H1 (cell line): ENCODE data around the gene PDX1. TPM values are rescaled to one million over a fixed set of nuclear protein-coding genes. Genes with fewer than 3 reads are reported as not detected.

Experiments used
- CTCF ChIA-PET: fragments of 300-600 bp; sonication (Branson Sonifier 250); formaldehyde crosslinking; loops from one replicate; lab custom pipeline; 2021; ENCODE audit not compliant: partially characterized antibody; lab: Charles Lee
- POLR2A ChIA-PET: fragments of 300-600 bp; sonication (Branson Sonifier 250); formaldehyde crosslinking; loops from one replicate; lab custom pipeline; 2021; ENCODE audit warnings: inconsistent platforms; ENCODE audit not compliant: partially characterized antibody; lab: Charles Lee
- DNase-seq, 2 experiments: peaks; one replicate each; pipeline versions ENCODE4 v3.0.0 to v3.0.0-alpha.2; 2010 to 2022; ENCODE audit warnings: low spot score in 2 of 2, low read depth in 1 of 2, mixed read lengths in 1 of 2
- FAIRE-seq: peaks from 2 replicates; lab custom pipeline; 2011; peaks lifted over from hg19 to GRCh38; lab: Jason Lieb, UNC
- H2AFZ ChIP-seq: 2 replicates; pipeline ENCODE4 v1.8.1; 2012; ENCODE audit warnings: low read length, inconsistent platforms
- H2AK5ac ChIP-seq: 2 replicates; pipeline ENCODE4 v1.6.1; 2013; ENCODE audit warnings: low read depth, low read length
- H2BK120ac ChIP-seq: replicated peaks from 2 replicates; pipeline ENCODE3; 2013; ENCODE audit warnings: low read depth, low read length, inconsistent platforms
- H2BK12ac ChIP-seq: 2 replicates; pipeline ENCODE4 v1.6.1; 2013; ENCODE audit warnings: low read depth, low read length
- H2BK15ac ChIP-seq: 2 replicates; pipeline ENCODE4 v1.6.1; 2013; ENCODE audit warnings: low read length
- H2BK20ac ChIP-seq: 2 replicates; pipeline ENCODE4 v1.6.1; 2013; ENCODE audit warnings: low read length
- H2BK5ac ChIP-seq: 2 replicates; pipeline ENCODE4 v1.6.1; 2013; ENCODE audit warnings: low read depth, low read length
- H3K14ac ChIP-seq: 2 replicates; pipeline ENCODE4 v1.6.1; 2013; ENCODE audit warnings: inconsistent platforms; ENCODE audit not compliant: insufficient read length
- H3K18ac ChIP-seq: 2 replicates; pipeline ENCODE4 v1.6.1; 2013; ENCODE audit warnings: low read length; ENCODE audit errors: extremely low read depth
- H3K23ac ChIP-seq: 2 replicates; pipeline ENCODE4 v1.6.1; 2013; ENCODE audit warnings: inconsistent platforms; ENCODE audit not compliant: insufficient read length
- H3K23me2 ChIP-seq: 2 replicates; pipeline ENCODE4 v1.6.1; 2013; ENCODE audit warnings: low read depth, low read length
- H3K27ac ChIP-seq: 2 replicates; pipeline ENCODE4 v1.6.1; 2011; ENCODE audit warnings: low read depth, low read length, inconsistent platforms
- H3K27me3 ChIP-seq, 4 experiments: replicated peaks in 1 of 4; 1 replicate in 1 of 4; 2 replicates in 3 of 4; pipeline versions ENCODE4 v1.6.1 to v1.8.1; 2011 to 2013; ENCODE audit warnings: low read length in 3 of 4, mild to moderate bottlenecking in 3 of 4, inconsistent platforms in 2 of 4, mixed read lengths in 2 of 4, moderate library complexity in 1 of 4; ENCODE audit not compliant: control insufficient read depth in 3 of 4, insufficient read depth in 3 of 4; ENCODE audit errors: extremely low read depth in 1 of 4
- H3K36me3 ChIP-seq, 4 experiments: 2 replicates each; pipeline versions ENCODE4 v1.6.1 to v1.8.1; 2011 to 2013; ENCODE audit warnings: mild to moderate bottlenecking in 4 of 4, low read length in 3 of 4, moderate library complexity in 2 of 4, control low read depth in 1 of 4, inconsistent platforms in 1 of 4; ENCODE audit not compliant: insufficient read depth in 4 of 4, control insufficient read depth in 2 of 4
- H3K4ac ChIP-seq: replicated peaks from 2 replicates; pipeline ENCODE3; 2013; ENCODE audit warnings: low read length, low read depth, mixed read lengths, inconsistent platforms; ENCODE audit not compliant: insufficient read length
- H3K4me1 ChIP-seq, 4 experiments: replicated peaks in 1 of 4; 1 replicate in 1 of 4; 2 replicates in 3 of 4; pipeline versions ENCODE4 v1.6.1 to v1.8.1; 2011 to 2013; ENCODE audit warnings: low read length in 3 of 4, inconsistent platforms in 2 of 4, mixed read lengths in 1 of 4; ENCODE audit not compliant: insufficient read depth in 4 of 4, control insufficient read depth in 3 of 4
- H3K4me2 ChIP-seq, 2 experiments: 2 replicates each; pipeline versions ENCODE4 v1.6.1 to v1.8.1; 2011 to 2013; ENCODE audit warnings: low read depth in 2 of 2, low read length in 2 of 2, control low read depth in 1 of 2, inconsistent platforms in 1 of 2, mild to moderate bottlenecking in 1 of 2; ENCODE audit not compliant: insufficient read depth in 1 of 2
- H3K4me3 ChIP-seq, 4 experiments: fragments of 200-600, 300-600 bp in 1 of 4; sonication (generic), shearing (Covaris generic), sonication (Bioruptor Twin) in 1 of 4; 2 replicates each; pipeline versions ENCODE4 v1.5.1 to v1.8.1; 2011 to 2016; ENCODE audit warnings: low read length in 4 of 4, low read depth in 3 of 4, control low read depth in 2 of 4, inconsistent platforms in 2 of 4, mild to moderate bottlenecking in 2 of 4, mixed read lengths in 1 of 4, moderate library complexity in 1 of 4; ENCODE audit not compliant: insufficient read depth in 2 of 4; ENCODE audit errors: extremely low read depth in 1 of 4
- H3K56ac ChIP-seq: replicated peaks from 2 replicates; pipeline ENCODE3; 2013; ENCODE audit warnings: low read depth, mild to moderate bottlenecking, mixed read lengths, low read length, inconsistent platforms; ENCODE audit not compliant: insufficient read length
- H3K79me1 ChIP-seq: 2 replicates; pipeline ENCODE4 v1.6.1; 2013; ENCODE audit warnings: low read depth, low read length, control low read depth
- H3K79me2 ChIP-seq, 2 experiments: 2 replicates each; pipeline versions ENCODE4 v1.6.1 to v1.8.1; 2012 to 2013; ENCODE audit warnings: low read length in 2 of 2, mild to moderate bottlenecking in 2 of 2, inconsistent platforms in 1 of 2; ENCODE audit not compliant: insufficient read depth in 2 of 2, control insufficient read depth in 1 of 2
- H3K9ac ChIP-seq, 4 experiments: replicated peaks in 1 of 4; 1 replicate in 1 of 4; 2 replicates in 3 of 4; pipeline versions ENCODE4 v1.6.1 to v1.8.1; 2011 to 2013; ENCODE audit warnings: low read depth in 3 of 4, low read length in 3 of 4, control low read depth in 2 of 4, mild to moderate bottlenecking in 2 of 4, moderate library complexity in 2 of 4, inconsistent platforms in 1 of 4; ENCODE audit errors: extremely low read depth in 1 of 4
- H3K9me3 ChIP-seq, 2 experiments: 2 replicates each; pipeline versions ENCODE4 v1.6.1 to v1.8.1; 2012 to 2013; ENCODE audit warnings: mild to moderate bottlenecking in 2 of 2, moderate library complexity in 2 of 2, control low read depth in 1 of 2, inconsistent platforms in 1 of 2, low read depth in 1 of 2, low read length in 1 of 2, mixed read lengths in 1 of 2; ENCODE audit not compliant: insufficient read depth in 2 of 2
- H4K20me1 ChIP-seq, 2 experiments: replicated peaks in 1 of 2; 2 replicates each; pipeline versions ENCODE3 to v1.8.1; 2011 to 2013; ENCODE audit warnings: inconsistent platforms in 2 of 2, low read length in 2 of 2, mild to moderate bottlenecking in 1 of 2; ENCODE audit not compliant: insufficient read depth in 2 of 2, control insufficient read depth in 1 of 2
- H4K5ac ChIP-seq: 2 replicates; pipeline ENCODE4 v1.6.1; 2013; ENCODE audit warnings: low read length, low read depth, mixed read lengths, inconsistent platforms; ENCODE audit not compliant: insufficient read length
- H4K8ac ChIP-seq: 2 replicates; pipeline ENCODE4 v1.8.0; 2013; ENCODE audit warnings: mild to moderate bottlenecking, moderate library complexity, low read length, inconsistent platforms; ENCODE audit not compliant: insufficient read depth; ENCODE audit errors: extremely low read depth
- H4K91ac ChIP-seq: replicated peaks from 2 replicates; pipeline ENCODE3; 2013; ENCODE audit warnings: low read length, mixed read lengths, inconsistent platforms; ENCODE audit not compliant: insufficient read length
- CHD2 ChIP-seq: IDR thresholded peaks from 2 replicates; pipeline ENCODE4 v1.6.1; 2012; ENCODE audit warnings: low read length, improper control_type of control experiment
- CTBP2 ChIP-seq: IDR thresholded peaks from 2 replicates; pipeline ENCODE4 v1.7.0; 2011; ENCODE audit warnings: borderline replicate concordance, mild to moderate bottlenecking, moderate library complexity, mixed read lengths, low read length; ENCODE audit not compliant: insufficient read depth, insufficient read length
- EZH2 ChIP-seq: fragments of 200-600 bp; sonication (generic); IDR thresholded peaks from 2 replicates; pipeline ENCODE4 v1.7.1; 2012; ENCODE audit warnings: low read depth, mild to moderate bottlenecking, moderate library complexity, low read length, inconsistent platforms; ENCODE audit not compliant: severe bottlenecking
- RNF2 ChIP-seq: fragments of 200-900, 300-1000 bp; sonication (generic); IDR thresholded peaks from 2 replicates; pipeline ENCODE4 v1.7.1; 2016; ENCODE audit warnings: borderline replicate concordance, low read depth, mild to moderate bottlenecking, antibody characterized with exemption, low read length; ENCODE audit not compliant: poor library complexity, severe bottlenecking; ENCODE audit errors: missing control alignments
- SP2 ChIP-seq: IDR thresholded peaks from 2 replicates; pipeline ENCODE4 v1.6.1; 2012; ENCODE audit warnings: mild to moderate bottlenecking, low read length, inconsistent platforms
- SUZ12 ChIP-seq: fragments of 200-600 bp; sonication (generic); IDR thresholded peaks from 2 replicates; pipeline ENCODE4 v1.6.1; 2012; ENCODE audit warnings: mild to moderate bottlenecking, inconsistent platforms, low read length, moderate library complexity, mixed read lengths
- WGBS, 2 experiments: shearing (Covaris generic) in 1 of 2; methylation state at CpG; one replicate each; pipeline versions ENCODE4 v1.1.6 to v1.1.7; 2013 to 2015; ENCODE audit warnings: low lambda C conversion rate in 2 of 2, mixed read lengths in 2 of 2, inconsistent platforms in 1 of 2, low coverage in 1 of 2, missing lambda C conversion rate in 1 of 2; ENCODE audit not compliant: insufficient replicate concordance in 2 of 2, insufficient coverage in 1 of 2, insufficient read length in 1 of 2; ENCODE audit errors: extremely low coverage in 1 of 2, missing lambda C conversion rate in 1 of 2; 5-methylcytosine and 5-hydroxymethylcytosine counted together
- polyA plus RNA-seq, 7 experiments: library from polyadenylated mRNA; depleted of rRNA in 3 of 7; stranded (reverse) in 5 of 7; unstranded in 2 of 7; fragments of >200 nt in 5 of 7; fragments of 200-250 nt in 2 of 7; gene quantifications; 1 replicate in 5 of 7; 2 replicates in 1 of 7; 4 replicates in 1 of 7; pipeline versions ENCODE4 v1.2.1 to v1.2.3, GENCODE V29; 2011 to 2013; ENCODE audit warnings: missing spikeins in 2 of 7, mixed read lengths in 2 of 7
- total RNA-seq: library from RNA; stranded (reverse); fragmentation: NEBNext Ultra II Directional; extraction: Animal tissue kit (Norgen Biotek cat#: 25700); gene quantifications from 2 replicates; pipeline ENCODE4 v1.2.1, GENCODE V29; 2021

The PDX1 gene
- total and polyA plus RNA-seq, 2 of the 8 experiments (the other 6 are each of a cell fraction or from before 2014, with no cell fraction given) = not detected

DNA sequence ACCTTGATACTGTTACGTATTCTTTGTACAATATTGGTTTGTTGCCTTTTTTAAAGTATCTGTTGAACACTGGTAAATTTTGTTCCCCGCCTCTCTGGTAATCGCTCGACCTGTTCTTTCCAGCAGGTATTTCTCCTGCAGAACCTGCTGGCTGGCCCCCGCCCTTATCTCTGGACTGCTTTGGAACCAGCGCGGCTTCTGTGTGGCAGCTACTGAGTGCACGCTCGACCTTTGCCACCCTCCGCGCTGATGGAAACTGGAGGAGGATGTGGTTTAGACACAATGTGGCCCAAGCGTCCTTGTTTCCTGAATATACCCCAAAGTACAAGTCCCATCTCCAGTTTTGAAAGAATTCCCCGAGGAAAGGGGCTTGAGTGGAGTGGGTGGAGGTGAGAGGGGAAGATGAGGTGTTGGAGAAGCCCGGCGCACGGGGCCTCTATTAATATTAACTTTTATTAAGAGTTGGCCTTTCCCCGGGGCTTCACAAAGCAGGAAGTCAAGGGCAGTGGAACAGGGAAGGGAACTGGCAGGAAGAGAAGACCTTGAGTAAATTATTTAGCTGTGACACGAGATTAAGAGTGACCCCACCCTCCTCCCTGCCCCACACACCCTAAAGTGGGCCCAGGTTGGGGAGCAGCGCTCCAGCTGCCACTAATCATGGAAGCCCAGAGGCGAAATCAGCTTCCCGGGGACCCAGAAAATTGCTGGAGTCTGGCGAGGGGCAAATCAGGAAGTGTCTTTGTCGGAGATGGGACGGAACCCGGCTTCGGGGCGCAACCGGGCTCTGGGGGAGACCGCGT lies 33.3 kb downstream of the PDX1 start:
- H2AK5ac ChIP-seq = no peak overlapping the region
- H3K18ac ChIP-seq = no peak overlapping the region
- no peak overlapping the region for H4K8ac ChIP-seq
- H3K14ac ChIP-seq = no peak overlapping the region
- H3K27ac ChIP-seq = no peak overlapping the region
- peaks cover 1% of the 10 kb centered on the region; the same call in 1 of the 2 replicates for H3K23me2 ChIP-seq
- no peak for TF ChIP-seq CTBP2
- peak; percentile 83; the same call in 1 of the 2 replicates for TF ChIP-seq SUZ12
- no peak for TF ChIP-seq SP2
- peak; percentile 79 for TF ChIP-seq RNF2
- peak; percentile 72 for TF ChIP-seq EZH2
- no peak for TF ChIP-seq CHD2
- TF ChIP-seq, all 59 proteins: peak for 3
- Histone ChIP-seq H2AFZ (no peak overlapping the region), H3K23ac (no peak overlapping the region), H2BK20ac (no peak overlapping the region), H4K20me1 (peaks cover 6 to 10% of the 10 kb centered on the region in 2 experiments), H3K36me3 (no peaks in the 10 kb centered on the region; a peak in 1 of 8 replicates), H4K91ac (no peak overlapping the region), H2BK12ac (no peak overlapping the region), H3K4me1 (peaks cover 0 to 5% (median 3%) of the 10 kb centered on the region in 4 experiments; a peak in 4 of 7 replicates), H3K4me3 (peak overlapping the region; percentile 3 to 61 (median 22); a peak in 5 of 8 replicates), H3K4ac (no peak overlapping the region), H3K9ac (no peak overlapping the region), H2BK120ac (no peak overlapping the region), H3K56ac (no peak overlapping the region), H4K5ac (no peak overlapping the region), H2BK15ac (no peak overlapping the region), H3K79me2 (no peaks in the 10 kb centered on the region), H3K9me3 (no peaks in the 10 kb centered on the region; a peak in 1 of 4 replicates), H3K4me2 (peak overlapping the region; percentile 2 to 88), H3K27me3 (peaks cover 50 to 78% (median 66%) of the 10 kb centered on the region in 4 experiments), H3K79me1 (no peaks in the 10 kb centered on the region), H2BK5ac (no peak overlapping the region)
- CTCF ChIA-PET = interaction anchor here (0.5 to 8.6 kb wide), 43 partner anchors 8 to 952 kb away, joined by 3 to 150 read pairs (median 6); partner anchors contain the start of genes CDX2, PDX1 and URAD
- FAIRE-seq (no peak), DNase-seq (no peak)
- 21% methylated on average over 29 of the region's 30 CpGs; no CpG with 5 or more reads in 1 of the 2 experiments for WGBS, 2 experiments
- POLR2A ChIA-PET = interaction anchor here (0.8 to 1.5 kb wide), 3 partner anchors 18 to 332 kb away, joined by 3 to 4 read pairs (median 3); partner anchors contain the start of gene PDX1
